ENCODE data around the gene TTC7B.
A peak's percentile ranks its signal among the peaks of the same experiment; 100 is the strongest.

TTC7B gene

GRCh38 chr14:90569606-90570387 lies 246.4 kb downstream of the TTC7B start:
- no peak for DNase-seq

GRCh38 chr14:90569201-90569600 lies 247.0 kb downstream of the TTC7B start:
- DNase-seq, result no peak

GRCh38 chr14:90568405-90568804 lies 247.8 kb downstream of the TTC7B start:
- no peak for DNase-seq

- no peak for DNase-seq
These were observed 248.2 kb downstream of the TTC7B start for GRCh38 chr14:90567991-90568390.

GRCh38 chr14:90567191-90567590 lies 249.0 kb downstream of the TTC7B start:
- DNase-seq, result no peak

GRCh38 chr14:90566481-90566880 lies 249.7 kb downstream of the TTC7B start:
- no peak for DNase-seq

GRCh38 chr14:90564496-90564895 lies 251.7 kb downstream of the TTC7B start:
- no peak for DNase-seq

- no peak for DNase-seq
These were observed 253.6 kb downstream of the TTC7B start for GRCh38 chr14:90562652-90563051.

- no peak for DNase-seq
These were observed 254.3 kb downstream of the TTC7B start for GRCh38 chr14:90561920-90562319.

- DNase-seq, result no peak
These were observed 255.2 kb downstream of the TTC7B start for GRCh38 chr14:90560991-90561390.

GRCh38 chr14:90560558-90560957 lies 255.7 kb downstream of the TTC7B start:
- DNase-seq, result no peak

GRCh38 chr14:90559811-90560492 lies 256.3 kb downstream of the TTC7B start:
- peak; percentile 27 for DNase-seq

- DNase-seq, result no peak
These were observed 257.1 kb downstream of the TTC7B start for GRCh38 chr14:90558983-90559590.

- DNase-seq, result no peak
These were observed 257.9 kb downstream of the TTC7B start for GRCh38 chr14:90558041-90558982.

- DNase-seq, result no peak
These were observed 258.7 kb downstream of the TTC7B start for GRCh38 chr14:90557516-90557915.

GRCh38 chr14:90556666-90557450 lies 259.4 kb downstream of the TTC7B start:
- no peak for DNase-seq

GRCh38 chr14:90556012-90556477 lies 260.2 kb downstream of the TTC7B start:
- DNase-seq, result no peak

GRCh38 chr14:90555126-90556011 lies 260.9 kb downstream of the TTC7B start:
- DNase-seq, result no peak

- DNase-seq, result no peak
These were observed 261.9 kb downstream of the TTC7B start for GRCh38 chr14:90554341-90554740.

- DNase-seq, result no peak
These were observed 262.3 kb downstream of the TTC7B start for GRCh38 chr14:90553921-90554336.

All from NCI-H1436 (cell line).